MCF 10A (cell line): Measurements from ENCODE around the gene KIAA1328. TPM values are rescaled to one million over a fixed set of nuclear protein-coding genes. Genes with fewer than 3 reads are reported as not detected.

Experiments used
- BruUV-seq: library from RNA; stranded (reverse); fragments of 400-500 nt; replicated peaks from 2 replicates; lab custom pipeline; 2021; lab: Mats Ljungman, UMichigan
- CTCF ChIA-PET: fragments of 300-600 bp; sonication (Branson Sonifier 250); formaldehyde crosslinking; extraction: SDS; loops from one replicate; lab custom pipeline; 2021; ENCODE audit warnings: antibody characterized with exemption, inconsistent platforms; lab: Yijun Ruan, JAX
- POLR2A ChIA-PET: fragments of 300-600, 350-650 bp; sonication (Branson Sonifier 250); formaldehyde crosslinking; extraction: SDS; loops from one replicate; lab custom pipeline; 2020; ENCODE audit warnings: antibody characterized with exemption, inconsistent platforms; lab: Yijun Ruan, JAX
- DNase-seq: peaks from one replicate; pipeline ENCODE4 v3.0.0-alpha.2; 2018; ENCODE audit not compliant: unreplicated experiment
- H3K27ac Mint-ChIP-seq: one replicate; pipeline ENCODE4 v1.8.0; 2022; ENCODE audit warnings: mild to moderate bottlenecking, low read depth, mixed read lengths; ENCODE audit not compliant: unreplicated experiment
- H3K27me3 Mint-ChIP-seq: one replicate; pipeline ENCODE4 v1.8.0; 2022; ENCODE audit warnings: mixed read lengths; ENCODE audit not compliant: insufficient read depth, unreplicated experiment
- H3K36me3 Mint-ChIP-seq: one replicate; pipeline ENCODE4 v1.8.0; 2022; ENCODE audit warnings: mild to moderate bottlenecking, moderate library complexity, mixed read lengths; ENCODE audit not compliant: insufficient read depth, unreplicated experiment
- H3K4me1 Mint-ChIP-seq: one replicate; pipeline ENCODE4 v1.8.0; 2022; ENCODE audit warnings: mixed read lengths; ENCODE audit not compliant: insufficient read depth, unreplicated experiment
- H3K4me3 Mint-ChIP-seq: one replicate; pipeline ENCODE4 v1.8.0; 2022; ENCODE audit warnings: mild to moderate bottlenecking, moderate library complexity, mixed read lengths; ENCODE audit not compliant: unreplicated experiment
- H3K9me3 Mint-ChIP-seq: one replicate; pipeline ENCODE4 v1.8.0; 2022; ENCODE audit warnings: mixed read lengths; ENCODE audit not compliant: unreplicated experiment
- CTCF ChIP-seq: fragments of 200-600 bp; IDR thresholded peaks from one replicate; pipeline ENCODE4 v1.8.0; 2022; ENCODE audit warnings: antibody characterized with exemption, mild to moderate bottlenecking; ENCODE audit not compliant: unreplicated experiment
- intact Hi-C: fragments of 100-400 bp; cut with micrococcal nuclease; formaldehyde crosslinking; loops from 2 replicates; pipeline ENCODE4 v1.14.1; 2022
- total RNA-seq: library from RNA; stranded (reverse); gene quantifications from 2 replicates; pipeline ENCODE4 v1.2.3, GENCODE V29; 2022

KIAA1328 gene
- total RNA-seq, 1 experiment from 2014 or later: 4.1 TPM

- ChIA-PET POLR2A (no interaction called here), CTCF (no interaction called here)
- Mint-ChIP-seq H3K36me3 (no peaks in the 10 kb centered on the region), H3K27me3 (peaks cover 12% of the 10 kb centered on the region), H3K27ac (no peak overlapping the region), H3K4me3 (no peak overlapping the region), H3K4me1 (no peaks in the 10 kb centered on the region), H3K9me3 (no peaks in the 10 kb centered on the region)
- DNase-seq: no peak
- BruUV-seq: no TSS peak
- intact Hi-C loops: no loop called here
- TF ChIP-seq CTCF: no peak
These were observed 445.6 kb downstream of the KIAA1328 start for GRCh38 chr18:37274309-37275236.

GRCh38 chr18:37275237-37275741, 446.4 kb downstream of the KIAA1328 start:
- intact Hi-C loops: no loop called here
- POLR2A ChIA-PET: no interaction called here
- peaks cover 12% of the 10 kb centered on the region for H3K27me3 Mint-ChIP-seq
- no peaks in the 10 kb centered on the region for H3K36me3 Mint-ChIP-seq
- H3K4me1 Mint-ChIP-seq: no peaks in the 10 kb centered on the region
- TF ChIP-seq CTCF: no peak
- no peaks in the 10 kb centered on the region for H3K9me3 Mint-ChIP-seq
- no peak for DNase-seq
- CTCF ChIA-PET: no interaction called here
- no peak overlapping the region for H3K27ac Mint-ChIP-seq
- no peak overlapping the region for H3K4me3 Mint-ChIP-seq
- no TSS peak for BruUV-seq

- no peak overlapping the region for H3K27ac Mint-ChIP-seq
- TF ChIP-seq CTCF: no peak
- no peak overlapping the region for H3K4me3 Mint-ChIP-seq
- H3K36me3 Mint-ChIP-seq: no peaks in the 10 kb centered on the region
- POLR2A ChIA-PET: no interaction called here
- H3K9me3 Mint-ChIP-seq: no peaks in the 10 kb centered on the region
- intact Hi-C loops: no loop called here
- DNase-seq: no peak
- peaks cover 12% of the 10 kb centered on the region for H3K27me3 Mint-ChIP-seq
- H3K4me1 Mint-ChIP-seq: no peaks in the 10 kb centered on the region
- BruUV-seq: no TSS peak
- CTCF ChIA-PET: interaction anchor here (0.7 kb wide), 1 partner anchor 459 kb away, joined by 4 read pairs; no protein-coding TSS in a partner anchor
These were observed 447.4 kb downstream of the KIAA1328 start for GRCh38 chr18:37276111-37276890.

- POLR2A ChIA-PET: no interaction called here
- TF ChIP-seq CTCF: no peak
- BruUV-seq: no TSS peak
These were observed 448.9 kb downstream of the KIAA1328 start for GRCh38 chr18:37277804-37278203.

More at GRCh38 chr18:37277804-37278203, 448.9 kb downstream of the KIAA1328 start:
- H3K9me3 Mint-ChIP-seq: no peaks in the 10 kb centered on the region
- H3K27me3 Mint-ChIP-seq: peaks cover 12% of the 10 kb centered on the region
- no peaks in the 10 kb centered on the region for H3K36me3 Mint-ChIP-seq
- DNase-seq: no peak
- no peak overlapping the region for H3K27ac Mint-ChIP-seq
- CTCF ChIA-PET: no interaction called here
- intact Hi-C loops: no loop called here
- H3K4me3 Mint-ChIP-seq: no peak overlapping the region
- H3K4me1 Mint-ChIP-seq: no peaks in the 10 kb centered on the region
